A172 (cell line): Measurements from ENCODE around the gene TK2. TPM values are rescaled to one million over a fixed set of nuclear protein-coding genes. Genes with fewer than 3 reads are reported as not detected.
A peak's percentile ranks its signal among the peaks of the same experiment; 100 is the strongest.
"Not testable (repeated sequence)": the region's sequence is repeated elsewhere in the genome, so short reads cannot be mapped to it uniquely, and the experiment has no call there.

ENCODE experiments used
- DNase-seq: peaks from one replicate; pipeline ENCODE4 v3.0.0-alpha.2; 2015; ENCODE audit warnings: low spot score
- total RNA-seq: library from RNA; depleted of rRNA; stranded (reverse); fragments of >200 nt; shearing (Covaris generic); gene quantifications from 2 replicates; pipeline ENCODE4 v1.2.3, GENCODE V29; 2014; rRNA removed

Gene TK2
- total RNA-seq, result 31.9 and 35.0 TPM in 2 replicates

DNA sequence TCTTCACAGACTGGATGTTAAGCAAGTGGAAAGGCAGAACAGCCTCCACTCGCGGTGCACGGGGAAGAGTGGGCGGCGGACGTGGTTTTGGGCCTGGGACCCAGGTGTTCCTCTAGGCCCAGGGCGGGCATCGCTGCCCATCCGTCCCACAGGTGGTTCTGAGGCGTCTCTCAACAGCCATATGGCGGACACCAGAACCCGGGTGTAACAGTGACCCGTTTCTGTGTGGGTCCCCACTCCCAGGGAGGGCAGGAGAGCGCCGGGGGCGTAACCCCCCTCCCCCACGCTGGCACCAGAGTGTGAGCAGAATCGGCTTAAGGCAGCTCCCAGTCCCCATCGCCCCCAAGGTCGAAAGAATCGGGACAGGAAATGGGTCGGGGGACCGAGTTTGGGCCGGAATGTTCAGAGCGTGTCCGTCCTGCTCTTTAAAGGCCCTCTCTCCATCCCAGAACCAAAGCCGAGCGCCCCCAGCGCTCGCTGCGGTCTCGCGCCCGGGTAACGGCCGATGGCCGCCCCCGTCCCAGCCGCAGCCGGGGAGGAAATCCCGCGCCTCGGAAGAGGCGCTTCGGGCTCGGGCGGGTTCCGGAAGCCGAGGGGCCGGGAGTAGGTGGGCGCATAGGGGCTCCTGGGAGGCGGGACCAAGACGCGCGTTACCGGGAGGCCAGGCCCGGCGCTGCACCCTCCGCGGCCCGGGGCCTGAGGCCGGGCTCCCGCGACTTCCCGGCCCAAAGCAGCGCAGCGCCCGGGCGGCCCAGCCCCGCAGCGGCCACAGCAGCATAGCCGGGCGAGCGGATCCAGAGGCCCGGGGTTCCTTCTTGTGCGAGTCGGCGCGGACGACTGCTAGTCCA, at the start of gene TK2:
Gene TK2 (minus strand): TSS at position 839 of the 848 bp plus-strand sequence. CDS start 61 bp downstream, at position 778.
- DNase-seq, result no peak

- no peak for DNase-seq
Measured at GRCh38 chr16:66598111-66598510, 48.2 kb upstream of the TK2 start.

DNA sequence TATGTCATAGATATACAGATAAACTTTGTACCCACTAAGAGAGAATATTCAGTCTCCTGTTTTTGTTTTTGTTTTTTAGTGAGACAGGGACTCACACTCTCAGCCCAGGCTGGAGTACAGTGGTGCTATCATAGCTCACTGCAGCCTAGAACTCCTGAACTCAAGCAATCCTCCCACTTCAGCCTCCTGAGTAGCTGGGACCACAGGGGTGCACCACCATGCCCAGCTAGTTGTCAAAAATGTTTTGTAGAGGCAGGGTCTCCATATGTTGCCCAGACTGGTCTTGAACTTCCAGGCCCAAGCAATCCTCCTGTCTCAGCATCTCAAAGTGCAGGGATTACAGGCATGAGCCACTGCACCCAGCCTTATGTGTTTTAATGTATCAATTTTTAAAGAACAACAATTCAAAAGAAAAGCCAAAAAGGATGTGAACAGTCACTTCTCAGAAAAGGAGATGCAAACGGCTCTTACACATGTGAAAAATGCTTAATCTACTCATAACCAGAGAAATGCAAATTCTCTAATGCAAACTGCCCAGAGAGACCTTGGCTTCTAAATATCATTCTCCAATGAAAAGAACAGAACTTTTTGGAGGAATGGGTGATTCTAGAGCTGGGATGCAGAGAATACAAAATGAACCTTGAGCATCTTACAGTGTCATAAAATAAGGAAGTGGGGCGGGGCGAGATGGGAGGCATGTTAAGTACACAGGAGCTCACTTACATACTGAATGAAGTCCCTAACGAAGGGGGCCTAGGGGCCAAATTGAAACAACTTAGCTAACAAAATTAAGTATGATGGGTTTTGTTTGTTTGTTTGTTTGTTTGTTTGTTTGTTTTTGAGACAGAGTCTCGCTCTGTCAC, 47.3 kb upstream of the TK2 start:
- DNase-seq, result no peak

DNA sequence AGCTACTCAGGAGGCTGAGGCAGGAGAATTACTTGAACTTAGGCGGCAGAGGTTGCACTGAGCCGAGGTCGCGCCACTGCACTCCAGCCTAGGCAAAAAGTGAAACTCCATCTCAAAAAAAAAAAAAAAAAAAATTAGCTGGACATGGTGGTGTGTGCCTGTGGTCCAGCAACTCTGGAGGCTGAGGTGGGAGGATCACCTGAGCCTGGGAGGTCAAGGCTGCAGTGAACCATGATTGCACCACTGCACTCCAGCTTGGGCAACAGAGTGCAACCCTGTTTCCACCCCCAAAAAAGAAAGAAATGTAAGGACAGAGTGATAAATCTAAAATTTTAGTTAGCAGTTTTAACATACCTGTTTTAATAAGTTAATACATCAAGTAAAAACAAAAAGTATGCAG, 46.6 kb upstream of the TK2 start:
- not testable (repeated sequence) for DNase-seq

GRCh38 chr16:66594739-66595138, 44.8 kb upstream of the TK2 start:
- DNase-seq, result no peak

- no peak for DNase-seq
Measured at GRCh38 chr16:66592814-66593213, 42.9 kb upstream of the TK2 start.

GRCh38 chr16:66592241-66592640, 42.3 kb upstream of the TK2 start:
- no peak for DNase-seq

DNA sequence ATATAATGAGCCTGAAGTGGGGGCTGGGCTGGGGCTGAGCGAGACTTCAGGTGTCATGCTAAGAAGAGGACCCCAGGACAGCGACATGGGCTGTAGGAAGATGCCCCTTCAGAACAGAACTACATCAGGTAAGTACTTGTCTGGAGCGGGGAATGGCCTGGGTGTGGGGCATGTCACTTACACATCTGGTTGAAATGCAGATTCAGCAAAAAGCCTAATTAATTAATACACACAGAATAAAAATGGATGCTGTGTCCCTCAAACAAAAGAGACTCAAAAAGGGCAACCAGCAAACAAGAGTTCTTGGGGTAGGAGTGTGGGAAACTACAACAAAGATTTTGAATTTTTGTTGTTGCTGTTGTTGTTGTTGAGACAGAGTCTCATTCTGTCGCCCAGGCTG, 41.1 kb upstream of the TK2 start:
- no peak for DNase-seq

GRCh38 chr16:66590322-66590721, 40.4 kb upstream of the TK2 start:
- DNase-seq, result peak; percentile 22

- DNase-seq, result peak; percentile 58
Measured at GRCh38 chr16:66588981-66589713, 39.2 kb upstream of the TK2 start.

DNA sequence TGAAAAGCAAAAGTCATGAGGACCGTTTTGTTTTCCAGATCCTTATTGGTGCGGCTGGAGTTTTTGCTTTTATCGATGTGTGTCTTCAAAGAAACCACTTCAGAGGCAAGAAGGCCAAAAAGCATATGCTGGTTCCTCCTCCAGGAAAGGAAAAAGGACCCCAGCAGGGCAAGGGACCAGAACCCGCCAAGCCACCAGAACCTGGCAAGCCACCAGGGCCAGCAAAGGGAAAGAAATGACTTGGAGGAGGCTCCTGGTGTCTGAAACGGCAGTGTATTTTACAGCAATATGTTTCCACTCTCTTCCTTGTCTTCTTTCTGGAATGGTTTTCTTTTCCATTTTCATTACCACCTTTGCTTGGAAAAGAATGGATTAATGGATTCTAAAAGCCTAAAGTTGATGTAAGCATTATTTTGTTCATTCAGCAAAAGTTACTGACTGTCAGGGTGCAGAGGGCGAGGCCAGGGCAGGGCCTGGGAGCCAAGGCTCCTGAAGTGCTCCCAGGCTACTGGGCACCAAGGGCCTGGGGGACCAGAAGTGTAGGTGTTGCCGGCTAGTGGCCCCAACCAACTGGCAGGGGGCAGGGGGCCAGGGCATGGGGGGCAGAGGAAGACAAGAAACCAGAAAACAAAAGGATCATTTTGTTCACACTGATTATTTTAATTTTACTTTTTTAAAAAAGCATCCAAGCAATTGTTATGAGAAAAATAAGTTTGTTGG, 38.1 kb upstream of the TK2 start:
- DNase-seq, result no peak

DNA sequence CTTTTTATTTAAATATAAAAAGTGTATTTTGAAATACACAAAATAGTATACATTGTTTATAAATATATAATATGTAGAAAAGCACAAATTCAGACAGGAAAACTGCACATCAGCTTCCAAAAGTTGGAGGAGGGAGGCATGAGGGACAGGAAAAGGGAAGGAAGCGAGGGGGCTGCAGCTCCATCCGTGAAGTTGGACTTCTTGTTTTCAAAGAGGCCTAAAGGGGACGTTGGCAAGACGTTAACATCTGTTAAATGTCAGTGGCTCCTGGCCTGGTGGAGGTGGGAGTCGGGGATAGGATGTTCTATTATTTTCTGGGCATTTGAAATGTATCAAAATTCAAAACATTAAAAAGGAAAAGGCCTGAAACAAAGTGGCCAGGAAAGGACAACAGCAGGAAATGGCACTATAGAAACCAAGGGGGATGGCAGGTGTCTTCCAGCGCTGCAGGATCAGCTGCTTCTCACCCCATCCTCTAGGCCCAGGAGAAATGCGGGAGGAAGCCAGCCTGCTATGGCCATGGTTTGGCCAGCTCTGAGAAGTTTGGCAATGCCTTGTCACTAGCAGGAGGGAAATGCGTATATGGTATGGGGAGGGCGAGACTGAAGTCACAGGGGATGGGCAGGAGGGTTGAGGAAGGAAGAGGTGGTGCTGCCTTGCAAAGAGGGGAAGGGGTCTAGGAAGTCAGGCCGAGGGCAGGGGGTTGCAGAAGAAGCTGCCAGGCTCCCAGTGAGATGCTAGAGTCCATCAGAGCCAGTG, 35.7 kb upstream of the TK2 start:
- no peak for DNase-seq

GRCh38 chr16:66581246-66581952, 31.5 kb upstream of the TK2 start:
- DNase-seq, result no peak

- DNase-seq, result peak; percentile 16
Measured at GRCh38 chr16:66580605-66581209, 30.8 kb upstream of the TK2 start.

DNA sequence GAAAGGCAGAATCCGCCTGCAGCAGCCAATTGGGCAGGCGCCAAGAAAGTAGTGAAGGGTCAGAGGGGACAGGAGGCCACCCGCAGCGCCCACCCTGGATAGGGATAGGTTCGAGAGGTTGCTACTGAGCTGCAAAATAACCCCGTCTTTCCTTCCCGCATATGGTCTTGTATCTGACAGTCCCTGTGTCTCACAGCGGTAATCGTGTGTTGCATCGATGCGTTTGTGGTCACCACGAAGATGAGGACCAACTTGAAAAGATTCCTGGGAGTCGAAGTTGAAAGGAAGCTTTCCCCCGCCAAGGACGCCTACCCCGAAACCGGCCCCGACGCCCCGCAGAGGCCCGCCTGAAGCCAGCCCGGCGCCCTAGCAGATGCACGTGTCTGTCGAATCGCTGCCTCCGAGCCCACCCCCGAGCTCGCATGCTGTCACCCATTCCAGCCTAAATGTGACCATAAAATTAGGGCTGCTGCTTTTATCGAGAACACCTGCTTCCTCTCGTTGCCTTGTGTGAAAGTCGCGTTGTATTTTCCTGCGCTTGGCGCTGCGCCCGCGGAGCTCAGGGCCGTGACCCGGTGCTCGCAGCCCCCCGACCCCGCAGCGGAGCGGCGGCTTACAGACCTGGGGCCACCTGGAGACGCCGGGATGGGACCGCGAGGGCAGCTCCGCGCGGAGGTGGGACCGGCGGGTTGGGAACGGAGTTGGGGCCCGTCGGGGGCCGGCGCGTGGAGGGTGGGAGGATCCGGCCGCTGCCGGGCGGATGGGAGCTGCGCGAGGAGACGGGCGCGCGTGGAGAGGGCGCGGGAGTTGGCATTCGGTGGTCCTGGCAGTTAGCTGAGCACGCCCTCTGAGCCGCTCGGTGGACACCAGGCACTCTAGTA, 29.0 kb upstream of the TK2 start, which contains the start of gene CMTM2:
Gene CMTM2 (plus strand): TSS at position 813 of the 881 bp plus-strand sequence. CDS start 145 bp downstream, outside the sequence.
- DNase-seq, result no peak

- DNase-seq, result no peak
Measured at GRCh38 chr16:66576296-66576695, 26.4 kb upstream of the TK2 start.

DNA sequence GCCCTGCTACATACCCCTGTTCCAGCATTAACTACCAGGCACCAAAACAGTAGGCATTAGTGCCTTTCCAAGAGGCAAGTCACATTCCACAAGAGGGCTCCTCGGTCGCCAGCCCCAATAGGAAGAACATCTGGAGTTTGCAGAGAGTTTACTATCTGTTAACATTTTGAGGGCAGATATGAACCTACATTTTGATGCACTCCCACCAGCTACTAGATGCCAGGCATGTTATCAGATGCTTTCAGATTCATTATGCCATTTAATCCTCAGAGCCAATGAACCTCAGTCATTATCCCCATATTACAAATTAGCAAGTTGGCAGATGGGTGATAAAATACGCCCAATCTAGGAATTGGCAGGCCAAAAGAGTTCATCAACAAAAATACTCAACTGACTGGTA, 25.1 kb upstream of the TK2 start:
- no peak for DNase-seq

- DNase-seq, result no peak
Measured at GRCh38 chr16:66574531-66574930, 24.6 kb upstream of the TK2 start.
